T-helper 17 cell (primary cell): ENCODE measurements around the gene PAEP. TPM values are rescaled to one million over a fixed set of nuclear protein-coding genes. Genes with fewer than 3 reads are reported as not detected.

Source experiments
- ATAC-seq: fragments of 150-1000 bp; cut with Tn5 transposase; 2 replicates; pipeline ENCODE4 v1.10.0; 2021; ENCODE audit warnings: mild to moderate bottlenecking, moderate library complexity
- DNase-seq, 3 donors: peaks; one replicate each; pipeline versions ENCODE4 v3.0.0 to v3.0.0-alpha.2; 2020 to 2021
- H3K9me3 ChIP-seq: one replicate; pipeline ENCODE4 v1.7.0; 2013; ENCODE audit warnings: low read length, mild to moderate bottlenecking; ENCODE audit not compliant: control insufficient read depth, poor library complexity, severe bottlenecking
- H3K27ac Mint-ChIP-seq: one replicate; pipeline ENCODE4 v1.8.0; 2022; ENCODE audit warnings: mild to moderate bottlenecking, moderate library complexity, mixed read lengths
- H3K27me3 Mint-ChIP-seq: one replicate; pipeline ENCODE4 v1.8.0; 2022; ENCODE audit warnings: mixed read lengths
- H3K36me3 Mint-ChIP-seq: one replicate; pipeline ENCODE4 v1.8.0; 2022; ENCODE audit warnings: low read depth, mixed read lengths
- H3K4me1 Mint-ChIP-seq: one replicate; pipeline ENCODE4 v1.8.0; 2022; ENCODE audit warnings: mild to moderate bottlenecking, mixed read lengths
- H3K4me3 Mint-ChIP-seq: one replicate; pipeline ENCODE4 v1.8.0; 2022; ENCODE audit warnings: mild to moderate bottlenecking, moderate library complexity, mixed read lengths
- total RNA-seq, 4 donors: library from RNA in 2 of 4; stranded (reverse) in 2 of 4; gene quantifications; one replicate each; pipeline ENCODE4 v1.2.3 and lab custom pipeline; 2022 to 2026

The PAEP gene
- total RNA-seq, 2 donors from 2014 or later = not detected

DNA sequence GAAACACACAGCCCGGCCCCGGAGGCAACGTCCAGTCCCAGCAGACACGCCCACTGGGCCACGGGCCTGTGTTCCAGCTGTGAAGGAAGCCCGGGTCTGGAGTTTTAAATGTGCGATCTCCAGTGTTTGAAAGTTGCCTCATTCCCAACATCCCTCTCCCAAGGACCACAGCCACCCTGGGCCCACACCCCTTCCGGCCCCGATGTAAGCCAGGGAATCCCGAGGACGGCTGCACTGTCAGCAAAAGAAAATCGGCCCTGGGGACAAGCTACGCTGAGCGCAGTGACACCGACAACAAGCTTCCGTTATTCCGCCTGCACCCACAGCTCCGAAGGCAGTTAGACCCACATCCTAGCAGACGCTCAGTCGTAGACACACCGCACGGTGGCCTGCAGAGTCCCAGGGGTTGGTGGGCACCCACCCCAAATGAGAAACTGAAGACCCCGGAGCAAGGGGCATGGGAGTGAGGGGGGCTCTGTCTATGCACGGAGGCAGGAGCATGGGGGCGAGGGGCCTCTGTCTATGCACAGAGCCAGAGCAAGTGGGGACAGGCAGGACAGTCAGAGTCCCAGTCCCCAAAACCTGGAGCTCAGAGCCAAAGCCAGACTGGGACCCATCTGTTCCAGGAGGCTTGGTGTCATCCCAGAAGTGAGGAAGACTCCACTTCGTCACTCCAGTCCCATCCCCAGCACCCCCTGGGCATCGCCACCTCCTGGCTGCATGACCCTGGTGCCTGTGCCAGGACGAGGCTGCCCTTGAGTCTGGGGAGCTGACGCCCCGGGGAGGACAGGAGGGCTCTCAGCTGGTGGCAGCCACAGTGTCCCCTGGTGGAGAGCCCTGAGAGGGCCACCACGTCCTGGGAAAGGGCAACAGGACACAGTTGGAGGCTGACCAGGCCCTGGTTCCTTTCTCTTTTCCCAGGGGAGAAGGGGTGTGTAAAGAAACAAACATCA lies 54.4 kb downstream of the PAEP start:
- Mint-ChIP-seq H3K4me3 (no peak overlapping the region), H3K27me3 (peaks cover 29% of the 10 kb centered on the region), H3K36me3 (no peaks in the 10 kb centered on the region), H3K27ac (no peak overlapping the region), H3K4me1 (no peaks in the 10 kb centered on the region)
- DNase-seq (no peak), ATAC-seq (no peak)
- H3K9me3 ChIP-seq = no peaks in the 10 kb centered on the region

Other genes starting within 250 kb of the PAEP start
- 1 to 10 TPM; 2.1 to 2.6 TPM for gene PPP1R26, start 82.0 kb upstream of the PAEP start, total RNA-seq
- gene MRPS2, start 61.1 kb upstream of the PAEP start, total RNA-seq = 10 to 100 TPM; 22.3 to 25.0 TPM
- gene LCN1, start 40.3 kb upstream of the PAEP start, total RNA-seq = not detected
- gene OBP2A, start 15.6 kb upstream of the PAEP start, total RNA-seq = not detected
- gene GLT6D1, start 77.8 kb downstream of the PAEP start, total RNA-seq = not detected
- gene LCN9, start 101.6 kb downstream of the PAEP start, total RNA-seq = not detected
- not detected for gene SOHLH1, start 137.7 kb downstream of the PAEP start, total RNA-seq
- under 1 TPM; 0.23 to 0.37 TPM for gene KCNT1, start 140.4 kb downstream of the PAEP start, total RNA-seq